Measurements from ENCODE around the gene TMC4. TPM values are rescaled to one million over a fixed set of nuclear protein-coding genes. Genes with fewer than 3 reads are reported as not detected.
A peak's percentile ranks its signal among the peaks of the same experiment; 100 is the strongest.
"Not testable (repeated sequence)": the region's sequence is repeated elsewhere in the genome, so short reads cannot be mapped to it uniquely, and the experiment has no call there.

The TMC4 gene
- total RNA-seq, 1 experiment from 2014 or later = not detected

DNA sequence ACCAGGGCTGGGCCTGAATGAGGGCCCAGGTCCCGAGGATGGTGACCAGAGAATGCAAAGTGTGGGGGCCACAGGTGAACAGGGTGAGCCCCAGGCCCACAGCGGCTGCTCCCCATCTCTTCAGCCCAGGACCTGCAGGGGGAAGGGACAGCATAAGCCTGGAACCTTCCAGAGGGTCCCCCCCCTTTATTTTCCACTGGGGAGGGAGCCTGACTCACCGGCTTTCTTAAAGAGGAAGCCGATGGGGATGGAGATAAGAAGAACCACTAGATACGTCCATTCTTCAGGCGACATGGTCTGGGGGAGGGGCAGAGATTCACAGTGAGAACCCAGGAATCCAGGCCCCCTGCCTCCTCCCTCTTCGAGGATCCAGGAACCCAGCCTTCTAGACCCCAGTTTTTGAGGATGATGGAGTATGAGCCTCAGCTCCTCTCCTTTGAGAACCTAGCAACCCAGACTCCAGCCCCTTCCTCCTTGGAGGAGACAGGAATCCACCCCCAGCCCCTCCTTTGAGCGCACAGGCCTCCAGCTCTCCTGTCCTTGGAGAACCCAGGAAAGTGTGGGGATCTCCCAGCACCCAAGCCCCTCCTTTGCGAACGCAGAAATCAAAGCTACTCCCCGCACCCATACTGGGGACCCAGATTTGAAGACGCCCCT, 15.4 kb upstream of the TMC4 start:
- in situ Hi-C loops (cut with HindIII; ENCODE audit: low pct_unique_long_range_greater_than_20kb, low sequenced_read_pairs) = no loop called here
- peak; percentile 51 for DNase-seq (ENCODE audit: low read depth)

GRCh38 chr19:54186934-54187381, 14.0 kb upstream of the TMC4 start:
- in situ Hi-C loops (cut with HindIII; ENCODE audit: low pct_unique_long_range_greater_than_20kb, low sequenced_read_pairs) = no loop called here
- no peak for DNase-seq (ENCODE audit: low read depth)

DNA sequence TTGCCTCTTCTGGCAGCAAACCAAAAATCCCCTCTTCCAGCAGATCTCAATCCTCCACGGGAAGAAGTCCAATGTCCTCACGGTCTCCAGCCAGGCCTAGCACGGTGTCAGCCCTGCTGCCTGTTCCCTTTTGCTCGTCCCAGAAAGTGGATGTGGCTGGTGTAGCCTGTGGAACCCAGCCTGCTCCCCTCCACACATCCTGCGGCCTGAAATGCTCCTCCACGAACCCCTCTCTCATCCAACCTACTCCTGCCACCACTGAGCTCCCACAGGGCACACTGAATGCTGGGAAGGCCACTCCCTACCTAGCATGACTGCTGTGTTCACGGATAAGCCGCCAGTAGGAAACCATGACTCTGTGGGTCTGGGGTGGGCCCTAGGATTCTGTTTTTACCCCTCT, 13.4 kb upstream of the TMC4 start:
- in situ Hi-C loops (cut with HindIII; ENCODE audit: low pct_unique_long_range_greater_than_20kb, low sequenced_read_pairs) = no loop called here
- DNase-seq (ENCODE audit: low read depth) = no peak

DNA sequence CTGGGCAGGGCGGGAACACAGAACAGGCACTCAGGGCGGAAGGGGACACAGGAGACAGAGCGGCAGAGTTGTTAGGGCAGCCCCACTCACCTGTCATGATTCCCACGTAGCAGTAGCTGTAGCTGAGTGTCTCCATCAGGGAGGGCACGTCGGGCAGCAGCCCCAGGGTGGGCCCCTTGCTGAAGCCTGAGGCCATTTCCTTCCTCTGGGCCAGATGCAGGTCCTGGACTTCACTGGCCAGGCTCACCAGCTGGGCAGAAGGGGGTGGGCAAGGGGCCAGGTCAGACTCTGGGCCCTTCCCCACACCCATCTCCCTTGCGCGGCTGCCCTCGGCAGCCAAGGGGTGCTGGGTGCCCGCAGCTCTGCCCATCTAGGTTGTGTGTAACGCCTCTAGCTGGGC, 10.5 kb upstream of the TMC4 start:
- DNase-seq (ENCODE audit: low read depth) = no peak
- in situ Hi-C loops (cut with HindIII; ENCODE audit: low pct_unique_long_range_greater_than_20kb, low sequenced_read_pairs) = no loop called here

- DNase-seq (ENCODE audit: low read depth); in situ Hi-C loops (cut with HindIII; ENCODE audit: low pct_unique_long_range_greater_than_20kb, low sequenced_read_pairs): not testable (repeated sequence)
Measured at GRCh38 chr19:54181894-54182293, 8.9 kb upstream of the TMC4 start.

- in situ Hi-C loops (cut with HindIII; ENCODE audit: low pct_unique_long_range_greater_than_20kb, low sequenced_read_pairs) = no loop called here
Measured at GRCh38 chr19:54180691-54181091, 7.7 kb upstream of the TMC4 start.

DNA sequence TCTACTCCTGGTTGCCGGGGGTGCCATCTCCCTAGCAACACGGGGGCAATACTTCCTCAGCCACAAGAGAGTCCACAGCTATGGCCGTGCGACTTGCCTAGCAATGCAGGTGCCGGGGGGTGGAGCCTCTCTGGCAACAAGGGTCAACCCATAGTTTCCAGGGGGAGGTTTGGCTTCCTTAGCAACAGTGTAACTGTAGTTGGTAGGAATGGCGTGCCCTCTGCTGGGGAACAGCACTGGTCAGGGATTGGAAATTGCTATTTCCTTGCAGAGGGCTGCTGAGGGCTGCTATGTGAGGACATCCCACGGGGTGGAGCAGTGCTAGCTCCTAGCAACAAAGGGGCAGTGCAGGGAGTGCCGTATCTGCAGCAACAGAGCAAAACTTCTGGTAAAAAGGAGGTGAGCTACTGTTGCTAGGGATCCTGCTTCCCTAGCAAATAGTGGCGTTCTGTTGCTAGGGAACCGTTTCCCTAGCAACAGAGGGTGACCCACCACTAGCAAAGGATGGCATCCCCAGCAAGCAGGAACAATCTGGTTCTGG, 7.0 kb upstream of the TMC4 start:
- in situ Hi-C loops (cut with HindIII; ENCODE audit: low pct_unique_long_range_greater_than_20kb, low sequenced_read_pairs) = no loop called here
- peak; percentile 80 for DNase-seq (ENCODE audit: low read depth)

More at GRCh38 chr19:54180691-54181091, 7.7 kb upstream of the TMC4 start:
- DNase-seq (ENCODE audit: low read depth) = no peak

- DNase-seq (ENCODE audit: low read depth) = no peak
- in situ Hi-C loops (cut with HindIII; ENCODE audit: low pct_unique_long_range_greater_than_20kb, low sequenced_read_pairs) = no loop called here
Measured at GRCh38 chr19:54179262-54179852, 6.4 kb upstream of the TMC4 start.

DNA sequence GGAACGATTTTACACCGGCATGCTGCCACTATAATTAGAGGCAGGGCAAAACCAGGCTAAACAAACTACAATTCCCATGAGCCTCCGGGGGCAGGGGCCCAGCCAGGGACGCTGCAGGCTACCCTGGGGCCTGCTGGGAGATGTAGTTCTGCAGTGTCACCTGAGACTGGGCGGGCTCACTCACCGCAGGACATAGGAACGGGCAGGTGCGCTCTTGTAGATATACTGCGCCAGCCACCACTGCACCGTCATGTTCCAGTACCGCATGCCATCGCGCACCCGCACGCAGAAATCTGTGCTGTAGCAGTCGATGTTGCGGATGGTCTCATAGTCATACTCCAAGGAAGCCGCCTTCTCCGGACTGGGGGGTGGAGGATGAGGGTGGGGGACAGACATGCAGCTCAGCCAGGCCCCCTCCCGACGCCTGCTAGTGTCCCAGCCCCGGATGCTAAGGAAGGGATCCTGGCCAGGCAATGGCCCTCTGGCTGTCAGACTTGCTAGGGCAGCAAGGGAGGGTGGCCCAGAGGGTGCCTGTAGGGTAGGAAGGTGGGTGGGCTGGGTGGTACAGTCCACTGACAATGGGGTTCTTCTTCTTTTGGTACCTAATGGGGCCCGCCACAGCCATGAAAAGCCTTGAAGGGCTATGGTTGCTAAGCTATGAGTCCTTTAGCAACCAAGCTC, 5.8 kb upstream of the TMC4 start:
- in situ Hi-C loops (cut with HindIII; ENCODE audit: low pct_unique_long_range_greater_than_20kb, low sequenced_read_pairs) = no loop called here
- DNase-seq (ENCODE audit: low read depth) = no peak

GRCh38 chr19:54173951-54174834, 1.2 kb upstream of the TMC4 start:
- in situ Hi-C loops (cut with HindIII; ENCODE audit: low pct_unique_long_range_greater_than_20kb, low sequenced_read_pairs) = no loop called here
- DNase-seq (ENCODE audit: low read depth) = no peak

DNA sequence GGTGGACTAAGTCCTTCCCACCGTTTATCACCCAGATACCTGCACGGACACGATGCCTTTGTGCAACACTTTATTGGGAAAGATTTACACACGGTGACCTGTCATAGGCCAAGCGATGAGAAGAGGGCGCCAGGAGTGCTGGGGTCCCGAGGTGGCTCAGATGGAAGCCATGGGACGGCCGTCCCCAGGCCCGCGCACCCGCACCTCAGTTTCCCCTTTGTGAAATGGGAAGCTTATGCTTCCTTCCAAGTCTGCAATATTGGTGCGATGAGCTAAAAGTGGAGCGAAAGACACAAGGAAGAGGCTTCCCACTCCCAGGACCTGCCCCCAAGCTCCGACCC, 369 bp upstream of the TMC4 start:
- no peak for DNase-seq (ENCODE audit: low read depth)
- in situ Hi-C loops (cut with HindIII; ENCODE audit: low pct_unique_long_range_greater_than_20kb, low sequenced_read_pairs) = no loop called here

DNA sequence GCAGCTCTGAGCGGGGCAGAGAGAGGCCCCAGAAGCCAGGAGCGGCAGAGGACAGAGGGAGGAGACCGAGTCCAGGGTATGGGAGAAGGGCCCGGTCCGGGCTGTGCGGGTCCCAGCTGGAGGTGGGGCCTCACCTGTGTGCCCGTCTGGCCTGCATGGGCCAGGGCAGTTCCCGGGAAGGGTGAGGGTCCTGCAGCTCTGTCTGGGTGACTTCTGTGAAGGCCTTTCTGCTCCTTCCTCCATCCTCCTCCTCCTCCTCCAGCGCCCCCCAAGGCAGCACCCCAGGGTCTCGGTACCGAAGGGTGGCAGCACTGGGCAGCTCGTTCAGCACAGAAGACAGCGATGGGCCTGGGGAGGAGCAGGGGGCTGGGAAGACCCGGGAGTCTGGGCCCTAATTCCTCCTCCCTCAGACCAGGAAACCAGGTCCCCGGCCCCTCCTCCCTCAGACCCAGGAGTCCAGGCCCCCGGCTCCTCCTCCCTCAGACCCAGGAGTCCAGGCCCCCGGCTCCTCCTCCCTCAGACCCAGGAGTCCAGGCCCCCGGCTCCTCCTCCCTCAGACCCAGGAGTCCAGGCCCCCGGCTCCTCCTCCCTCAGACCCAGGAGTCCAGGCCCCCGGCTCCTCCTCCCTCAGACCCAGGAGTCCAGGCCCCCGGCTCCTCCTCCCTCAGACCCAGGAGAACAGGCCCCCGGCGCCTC, 1.1 kb downstream of the TMC4 start:
- in situ Hi-C loops (cut with HindIII; ENCODE audit: low pct_unique_long_range_greater_than_20kb, low sequenced_read_pairs); DNase-seq (ENCODE audit: low read depth): not testable (repeated sequence)

- in situ Hi-C loops (cut with HindIII; ENCODE audit: low pct_unique_long_range_greater_than_20kb, low sequenced_read_pairs) = no loop called here
- no peak for DNase-seq (ENCODE audit: low read depth)
Measured at GRCh38 chr19:54169149-54169740, 3.7 kb downstream of the TMC4 start.

GRCh38 chr19:54168174-54168917, 4.6 kb downstream of the TMC4 start:
- DNase-seq (ENCODE audit: low read depth) = peak; percentile 82
- in situ Hi-C loops (cut with HindIII; ENCODE audit: low pct_unique_long_range_greater_than_20kb, low sequenced_read_pairs) = no loop called here

GRCh38 chr19:54165222-54165621, 7.7 kb downstream of the TMC4 start:
- DNase-seq (ENCODE audit: low read depth) = no peak
- in situ Hi-C loops (cut with HindIII; ENCODE audit: low pct_unique_long_range_greater_than_20kb, low sequenced_read_pairs) = no loop called here

GRCh38 chr19:54164369-54165068, 8.4 kb downstream of the TMC4 start:
- DNase-seq (ENCODE audit: low read depth) = no peak
- in situ Hi-C loops (cut with HindIII; ENCODE audit: low pct_unique_long_range_greater_than_20kb, low sequenced_read_pairs) = no loop called here
